Measurements from ENCODE around the gene HILPDA.
"Not testable (repeated sequence)": the region's sequence is repeated elsewhere in the genome, so short reads cannot be mapped to it uniquely, and the experiment has no call there.

The HILPDA gene

DNA sequence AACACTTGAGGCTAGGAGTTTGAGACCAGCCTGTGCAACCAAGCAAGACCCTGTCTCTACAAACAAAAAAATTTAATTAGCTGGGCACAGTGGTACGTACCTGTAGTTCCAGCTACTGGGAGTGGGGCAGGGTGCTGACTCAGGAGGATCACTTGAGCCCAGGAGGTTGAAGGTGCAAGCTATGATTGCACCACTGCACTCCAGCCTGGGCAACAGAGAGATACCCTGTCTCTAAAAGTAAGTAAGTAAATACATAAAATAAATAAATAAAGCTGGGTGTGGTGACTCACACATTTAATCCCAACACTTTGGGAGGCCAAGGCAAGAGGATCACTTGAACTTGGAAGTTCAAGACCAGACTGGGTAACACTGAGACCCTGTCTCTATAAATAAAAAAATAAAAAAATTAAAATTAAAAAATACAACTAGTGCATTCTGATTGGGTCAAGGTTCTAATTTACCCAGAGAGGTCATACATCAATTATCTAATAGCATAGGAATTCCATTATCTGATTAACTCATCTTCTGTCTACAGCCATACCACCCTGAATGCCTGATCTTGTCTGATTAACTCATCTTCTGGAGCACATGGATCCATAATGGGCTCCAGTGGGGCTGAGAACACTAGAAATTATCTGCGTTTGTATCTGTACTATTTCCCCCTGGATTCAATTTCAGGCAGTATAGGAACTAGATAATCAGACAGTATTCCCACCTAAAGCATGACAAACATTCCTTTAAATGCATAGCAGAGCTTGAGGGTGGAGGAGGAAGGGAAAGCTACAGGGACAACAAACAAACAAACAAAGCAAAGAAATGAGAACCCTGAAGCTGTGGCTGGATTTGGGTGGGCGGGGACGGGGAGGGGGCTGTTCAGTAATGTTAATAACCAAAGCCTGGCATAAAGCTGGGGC, 21.0 kb upstream of the HILPDA start:
- DNase-seq: no peak

GRCh38 chr7:128435327-128435686, 20.4 kb upstream of the HILPDA start:
- DNase-seq: no peak

- no peak for DNase-seq
These were observed 18.0 kb upstream of the HILPDA start for GRCh38 chr7:128437426-128438332.

DNA sequence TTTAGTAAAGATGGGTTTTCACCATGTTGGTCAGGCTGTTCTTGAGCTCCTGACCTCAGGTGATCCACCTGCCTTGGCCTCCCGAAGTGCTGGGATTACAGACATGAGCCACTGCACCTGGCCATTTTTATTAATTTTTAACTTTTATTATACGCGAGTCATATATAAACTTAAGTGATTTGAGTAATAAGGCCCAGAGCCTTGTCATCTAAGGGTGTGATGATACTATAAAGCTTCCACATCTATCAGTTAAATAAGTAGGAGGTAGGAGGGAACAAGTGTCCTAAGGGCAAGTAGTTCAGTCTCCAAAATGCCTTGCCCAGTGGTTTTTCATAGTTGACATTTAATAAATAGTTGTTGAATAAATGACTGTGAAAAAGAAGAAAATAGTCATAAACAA, 13.3 kb upstream of the HILPDA start:
- no peak for DNase-seq

DNA sequence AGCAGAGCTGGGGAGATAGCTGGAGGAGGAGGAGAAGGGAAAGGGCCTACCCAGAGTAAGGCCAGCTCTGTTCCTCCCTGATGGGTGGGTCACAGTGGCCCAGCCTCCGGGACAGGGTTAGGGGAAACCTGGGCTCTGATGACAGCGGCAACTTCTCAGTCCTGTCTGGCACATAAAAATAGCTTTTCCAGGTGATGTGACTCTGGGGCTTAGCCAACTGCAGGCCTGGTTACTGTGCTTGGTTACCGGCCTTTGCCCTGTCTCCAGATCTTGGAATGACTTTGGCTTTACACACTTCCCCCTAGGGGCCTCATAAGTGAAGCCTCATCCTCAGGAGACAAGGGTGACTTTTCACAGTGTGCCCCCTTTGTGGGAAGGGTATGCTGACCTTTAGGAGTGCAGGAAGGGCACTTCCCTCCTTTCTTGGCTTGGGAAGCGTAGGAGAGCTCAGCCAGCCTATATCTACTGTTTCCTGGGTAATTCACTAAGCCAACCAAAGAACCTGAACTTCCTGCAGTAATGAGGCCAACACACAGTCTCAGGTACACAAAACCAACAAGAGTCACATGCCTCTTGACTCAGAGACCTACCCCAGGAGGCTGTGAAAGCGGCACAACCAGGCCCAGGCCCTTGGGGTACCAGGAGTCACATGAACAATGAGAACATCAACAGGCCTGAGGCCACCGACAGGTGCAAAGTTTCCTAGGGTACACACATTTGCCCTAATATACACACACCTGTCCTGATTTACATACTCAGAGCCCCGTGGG, 11.7 kb upstream of the HILPDA start:
- DNase-seq: peak; percentile 58

DNA sequence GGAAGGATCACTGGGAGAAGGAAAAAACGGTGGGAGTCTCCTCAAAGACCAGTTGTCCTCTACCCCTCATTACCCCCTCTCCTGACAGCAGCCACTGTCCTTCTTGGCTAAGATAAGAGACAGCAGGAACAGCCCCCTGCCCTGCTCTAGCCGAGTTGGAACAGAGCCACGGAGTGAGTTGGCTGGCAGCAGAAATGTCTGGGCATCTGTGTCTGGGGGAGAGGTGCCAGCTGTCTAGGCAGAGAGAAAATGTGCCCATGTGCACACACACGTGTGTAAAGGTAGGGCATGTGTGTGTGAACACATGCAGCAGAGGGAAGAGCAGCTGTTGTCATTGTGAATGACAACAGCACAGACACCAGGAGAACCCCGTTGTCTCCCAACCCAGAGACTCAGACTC, 9.4 kb upstream of the HILPDA start:
- DNase-seq: no peak

- no peak for DNase-seq
These were observed 7.6 kb upstream of the HILPDA start for GRCh38 chr7:128447941-128448564.

GRCh38 chr7:128448751-128449302, 6.9 kb upstream of the HILPDA start:
- no peak for DNase-seq

DNA sequence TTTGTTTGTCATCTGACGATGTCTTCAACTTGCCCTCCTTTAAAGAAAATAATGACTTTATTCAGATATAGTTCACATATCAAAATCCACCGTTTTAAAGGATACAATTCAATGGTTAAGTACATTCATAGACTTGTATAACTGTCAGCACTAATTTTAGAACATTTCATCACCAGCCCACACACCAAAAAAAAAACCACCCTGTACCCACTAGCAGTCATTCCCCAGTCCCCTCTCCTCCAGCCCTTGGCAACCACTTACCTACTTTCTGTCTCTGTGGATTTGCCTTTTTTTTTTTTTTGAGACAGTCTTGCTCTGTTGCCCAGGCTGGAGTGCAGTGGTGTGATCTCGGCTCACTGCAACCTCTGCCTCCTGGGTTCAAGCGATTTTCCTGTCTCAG, 5.3 kb upstream of the HILPDA start:
- no peak for DNase-seq

GRCh38 chr7:128450913-128451312, 4.8 kb upstream of the HILPDA start:
- DNase-seq: no peak

- DNase-seq: no peak
These were observed 3.1 kb upstream of the HILPDA start for GRCh38 chr7:128452552-128452951.

GRCh38 chr7:128453836-128454804, 1.6 kb upstream of the HILPDA start:
- no peak for DNase-seq

- no peak for DNase-seq
These were observed 703 bp upstream of the HILPDA start for GRCh38 chr7:128454808-128455542.

DNA sequence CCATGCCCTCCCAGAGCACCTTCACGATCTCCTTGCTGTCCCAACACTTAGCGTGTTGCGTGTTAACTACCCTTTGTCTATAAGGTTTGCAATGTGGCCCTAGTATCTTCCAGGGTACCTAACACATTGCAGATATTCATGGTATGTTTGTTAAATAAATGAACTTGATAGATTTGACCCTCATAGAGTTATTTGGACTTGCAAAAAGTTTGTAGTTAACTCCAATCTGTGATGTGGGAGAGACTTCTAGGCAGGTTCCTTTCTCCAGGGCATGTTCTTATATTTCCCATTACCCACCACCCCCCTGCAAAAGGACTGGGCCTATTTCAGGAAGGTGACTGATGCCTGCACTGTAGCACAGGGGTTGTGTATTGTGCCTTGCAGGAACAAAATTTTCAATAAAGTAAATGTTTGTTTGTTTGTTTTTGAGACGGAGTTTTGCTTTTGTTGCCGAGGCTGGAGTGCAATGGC, 612 bp downstream of the HILPDA start:
- DNase-seq: no peak

GRCh38 chr7:128457385-128457784, 1.7 kb downstream of the HILPDA start:
- DNase-seq: not testable (repeated sequence)

GRCh38 chr7:128458956-128459355, 3.3 kb downstream of the HILPDA start:
- no peak for DNase-seq

GRCh38 chr7:128459394-128459878, 3.8 kb downstream of the HILPDA start:
- DNase-seq: peak; percentile 7

DNA sequence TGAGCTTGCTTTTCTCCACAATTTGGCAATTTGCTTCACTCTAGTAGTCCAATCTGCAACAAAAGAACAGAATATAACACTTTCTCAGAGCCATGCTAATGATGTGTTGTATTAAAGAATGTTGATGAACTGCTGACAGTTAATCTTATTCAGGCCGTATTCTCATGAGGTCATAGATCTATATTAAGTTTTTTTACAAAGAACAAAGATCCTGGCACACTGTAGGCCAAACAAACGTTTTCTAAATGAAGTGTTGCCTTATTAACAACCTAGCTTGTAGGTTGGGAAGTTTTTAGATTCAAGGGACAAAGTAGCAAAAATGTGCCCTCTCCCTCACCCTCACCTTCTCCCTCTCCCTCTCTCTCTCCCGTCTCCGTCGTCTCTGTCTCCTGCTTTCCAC, 6.8 kb downstream of the HILPDA start:
- no peak for DNase-seq

- not testable (repeated sequence) for DNase-seq
These were observed 7.7 kb downstream of the HILPDA start for GRCh38 chr7:128463345-128463744.

GRCh38 chr7:128463933-128464332, 8.3 kb downstream of the HILPDA start:
- DNase-seq: not testable (repeated sequence)

All from DMS153 (cell line).